WTC11 (cell line): ENCODE measurements around the gene PHAF1. TPM values are rescaled to one million over a fixed set of nuclear protein-coding genes. Genes with fewer than 3 reads are reported as not detected.

ENCODE experiments used
- ATAC-seq: fragments of 200-7000 bp; cut with Tn5 transposase; 2 replicates; pipeline ENCODE4 v1.10.0; 2021; ENCODE audit warnings: mild to moderate bottlenecking, moderate library complexity
- CTCF ChIA-PET: fragments of 300-600 bp; sonication (Branson Sonifier 250); formaldehyde crosslinking; loops from one replicate; lab custom pipeline; 2021; ENCODE audit warnings: antibody characterized with exemption; lab: Charles Lee
- POLR2A ChIA-PET: fragments of 350-600 bp; sonication (Branson Sonifier 250); formaldehyde crosslinking; loops from one replicate; lab custom pipeline; 2021; ENCODE audit warnings: antibody characterized with exemption; lab: Charles Lee
- DNase-seq: peaks from one replicate; pipeline ENCODE4 v3.0.0; 2021; ENCODE audit warnings: low spot score
- H3K27ac Mint-ChIP-seq: 2 replicates; pipeline ENCODE4 v1.8.0; 2021; ENCODE audit warnings: mixed read lengths
- H3K27me3 Mint-ChIP-seq: 2 replicates; pipeline ENCODE4 v1.8.0; 2021; ENCODE audit warnings: low read depth, mild to moderate bottlenecking, moderate library complexity, mixed read lengths
- H3K36me3 Mint-ChIP-seq: 2 replicates; pipeline ENCODE4 v1.8.0; 2021; ENCODE audit warnings: mixed read lengths
- H3K4me1 Mint-ChIP-seq: 2 replicates; pipeline ENCODE4 v1.8.0; 2022; ENCODE audit warnings: mixed read lengths
- H3K4me3 Mint-ChIP-seq: 2 replicates; pipeline ENCODE4 v1.8.0; 2021; ENCODE audit warnings: mild to moderate bottlenecking, moderate library complexity, mixed read lengths
- H3K9me3 Mint-ChIP-seq: 2 replicates; pipeline ENCODE4 v1.8.0; 2021; ENCODE audit warnings: mixed read lengths
- CBFB ChIP-seq: sonication (generic); formaldehyde crosslinking; IDR thresholded peaks from 2 replicates; pipeline ENCODE4 v1.8.1; 2022; ENCODE audit warnings: mild to moderate bottlenecking, low read depth, missing genetic modification reagents
- ETV6 ChIP-seq: sonication (generic); formaldehyde crosslinking; IDR thresholded peaks from 2 replicates; pipeline ENCODE4 v1.8.1; 2022; ENCODE audit warnings: mild to moderate bottlenecking, missing genetic modification reagents
- FOXP1 ChIP-seq: sonication (generic); formaldehyde crosslinking; IDR thresholded peaks from 2 replicates; pipeline ENCODE4 v1.8.0; 2022; ENCODE audit warnings: missing genetic modification reagents, mild to moderate bottlenecking, moderate library complexity, borderline replicate concordance
- GABPB1 ChIP-seq: sonication (generic); formaldehyde crosslinking; IDR thresholded peaks from 2 replicates; pipeline ENCODE4 v1.8.1; 2023; ENCODE audit warnings: mild to moderate bottlenecking, missing genetic modification reagents
- JAZF1 ChIP-seq: fragments of 250-450 bp; sonication (Bioruptor Pico); IDR thresholded peaks from 2 replicates; pipeline ENCODE4 v1.9.0; 2021; ENCODE audit warnings: moderate library complexity, mild to moderate bottlenecking, inconsistent platforms
- KAT7 ChIP-seq: sonication (generic); formaldehyde crosslinking; IDR thresholded peaks from 2 replicates; pipeline ENCODE4 v1.8.1; 2023; ENCODE audit warnings: missing genetic modification reagents, mild to moderate bottlenecking, borderline replicate concordance
- MYBL2 ChIP-seq: sonication (generic); formaldehyde crosslinking; IDR thresholded peaks from 2 replicates; pipeline ENCODE4 v1.8.1; 2023; ENCODE audit warnings: mild to moderate bottlenecking, moderate library complexity, missing genetic modification reagents
- PREB ChIP-seq: sonication (generic); formaldehyde crosslinking; IDR thresholded peaks from 2 replicates; pipeline ENCODE4 v1.8.1; 2022; ENCODE audit warnings: mild to moderate bottlenecking, missing genetic modification reagents, moderate library complexity, borderline replicate concordance
- TCF7 ChIP-seq: sonication (generic); formaldehyde crosslinking; IDR thresholded peaks from 2 replicates; pipeline ENCODE4 v1.8.0; 2022; ENCODE audit warnings: mild to moderate bottlenecking, low read depth, missing genetic modification reagents, moderate library complexity
- TEAD4 ChIP-seq: sonication (generic); formaldehyde crosslinking; IDR thresholded peaks from 2 replicates; pipeline ENCODE4 v1.8.0; 2022; ENCODE audit warnings: mild to moderate bottlenecking, missing genetic modification reagents
- ZNF232 ChIP-seq: sonication (generic); formaldehyde crosslinking; IDR thresholded peaks from 2 replicates; pipeline ENCODE4 v1.8.0; 2022; ENCODE audit warnings: mild to moderate bottlenecking, missing genetic modification reagents
- ZNF263 ChIP-seq: sonication (generic); formaldehyde crosslinking; IDR thresholded peaks from 2 replicates; pipeline ENCODE4 v1.8.1; 2022; ENCODE audit warnings: low read depth, mild to moderate bottlenecking, moderate library complexity, missing genetic modification reagents
- total RNA-seq: library from RNA; stranded (reverse); gene quantifications from 3 replicates; pipeline ENCODE4 v1.2.3, GENCODE V29; 2021
- TF ChIP-seq, protein P1 (sequence below): sonication (generic); formaldehyde crosslinking; conservative IDR thresholded peaks from 2 replicates; pipeline ENCODE4 v1.8.1; 2022; ENCODE audit warnings: mild to moderate bottlenecking, missing genetic modification reagents
- TF ChIP-seq, protein P2 (sequence below): fragments of 250-450 bp; sonication (Bioruptor Pico); IDR thresholded peaks from 2 replicates; pipeline ENCODE4 v1.9.0; 2021; ENCODE audit warnings: mild to moderate bottlenecking, borderline replicate concordance
- TF ChIP-seq, protein P3 (sequence below): sonication (generic); formaldehyde crosslinking; IDR thresholded peaks from 2 replicates; pipeline ENCODE4 v1.8.0; 2023; ENCODE audit warnings: mild to moderate bottlenecking, missing genetic modification reagents
- TF ChIP-seq, protein P4 (sequence below): fragments of 200-600 bp; IDR thresholded peaks from 2 replicates; pipeline ENCODE4 v1.8.0; 2022; ENCODE audit warnings: antibody characterized with exemption
- TF ChIP-seq, protein P5 (sequence below): sonication (generic); formaldehyde crosslinking; IDR thresholded peaks from 2 replicates; pipeline ENCODE4 v1.8.0; 2022; ENCODE audit warnings: mild to moderate bottlenecking, missing genetic modification reagents
- TF ChIP-seq, protein P6 (sequence below): sonication (generic); formaldehyde crosslinking; IDR thresholded peaks from 2 replicates; pipeline ENCODE4 v1.8.0; 2023; ENCODE audit warnings: missing genetic modification reagents, mild to moderate bottlenecking, borderline replicate concordance

The PHAF1 gene
- total RNA-seq, 1 experiment from 2014 or later, result 18.8 TPM

DNA sequence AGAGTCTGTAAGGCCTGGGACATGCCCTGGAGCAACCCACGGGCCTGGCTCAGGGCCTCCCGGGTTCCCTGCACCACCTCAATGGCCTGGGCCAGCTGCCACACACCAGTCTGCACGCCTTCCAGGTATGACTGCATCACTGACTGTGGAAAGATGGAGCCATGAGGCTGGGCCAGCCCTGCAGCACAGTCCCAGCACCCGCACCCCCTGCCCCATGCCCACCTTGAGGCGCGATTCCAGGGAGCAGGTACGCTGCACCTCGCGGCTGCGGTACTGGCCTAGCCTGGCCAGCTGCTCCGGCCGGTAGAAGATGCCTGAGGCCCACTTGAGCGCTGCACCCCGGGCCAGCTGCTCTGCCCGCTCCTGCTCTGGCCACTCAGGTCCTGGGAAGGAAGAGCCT lies 79.1 kb downstream of the PHAF1 start:
- Mint-ChIP-seq H3K9me3 (no peaks in the 10 kb centered on the region), H3K36me3 (peaks cover 5% of the 10 kb centered on the region; the same call in 1 of the 2 replicates), H3K4me1 (peaks cover 40% of the 10 kb centered on the region), H3K27me3 (peaks cover 29% of the 10 kb centered on the region), H3K27ac (no peak overlapping the region), H3K4me3 (no peak overlapping the region)
- ChIA-PET POLR2A (no interaction called here), CTCF (interaction anchor here (1.7 to 1.8 kb wide), 2 partner anchors 10 to 34 kb away, joined by 8 to 9 read pairs; partner anchors contain the start of gene ELMO3)
- no peak for TF ChIP-seq FOXP1 (CRISPR knock-in tag)
- TF ChIP-seq PREB (CRISPR knock-in tag), result no peak
- no peak for TF ChIP-seq ETV6
- no peak for TF ChIP-seq TCF7 (CRISPR knock-in tag)
- TF ChIP-seq MYBL2 (CRISPR knock-in tag), result no peak
- TF ChIP-seq KAT7 (CRISPR knock-in tag), result no peak
- TF ChIP-seq JAZF1 (CRISPR knock-in tag), result no peak
- TF ChIP-seq, protein P1, sequence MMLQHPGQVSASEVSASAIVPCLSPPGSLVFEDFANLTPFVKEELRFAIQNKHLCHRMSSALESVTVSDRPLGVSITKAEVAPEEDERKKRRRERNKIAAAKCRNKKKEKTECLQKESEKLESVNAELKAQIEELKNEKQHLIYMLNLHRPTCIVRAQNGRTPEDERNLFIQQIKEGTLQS (CRISPR knock-in tag), result no peak
- TF ChIP-seq CBFB (CRISPR knock-in tag), result no peak
- TF ChIP-seq, protein P2, sequence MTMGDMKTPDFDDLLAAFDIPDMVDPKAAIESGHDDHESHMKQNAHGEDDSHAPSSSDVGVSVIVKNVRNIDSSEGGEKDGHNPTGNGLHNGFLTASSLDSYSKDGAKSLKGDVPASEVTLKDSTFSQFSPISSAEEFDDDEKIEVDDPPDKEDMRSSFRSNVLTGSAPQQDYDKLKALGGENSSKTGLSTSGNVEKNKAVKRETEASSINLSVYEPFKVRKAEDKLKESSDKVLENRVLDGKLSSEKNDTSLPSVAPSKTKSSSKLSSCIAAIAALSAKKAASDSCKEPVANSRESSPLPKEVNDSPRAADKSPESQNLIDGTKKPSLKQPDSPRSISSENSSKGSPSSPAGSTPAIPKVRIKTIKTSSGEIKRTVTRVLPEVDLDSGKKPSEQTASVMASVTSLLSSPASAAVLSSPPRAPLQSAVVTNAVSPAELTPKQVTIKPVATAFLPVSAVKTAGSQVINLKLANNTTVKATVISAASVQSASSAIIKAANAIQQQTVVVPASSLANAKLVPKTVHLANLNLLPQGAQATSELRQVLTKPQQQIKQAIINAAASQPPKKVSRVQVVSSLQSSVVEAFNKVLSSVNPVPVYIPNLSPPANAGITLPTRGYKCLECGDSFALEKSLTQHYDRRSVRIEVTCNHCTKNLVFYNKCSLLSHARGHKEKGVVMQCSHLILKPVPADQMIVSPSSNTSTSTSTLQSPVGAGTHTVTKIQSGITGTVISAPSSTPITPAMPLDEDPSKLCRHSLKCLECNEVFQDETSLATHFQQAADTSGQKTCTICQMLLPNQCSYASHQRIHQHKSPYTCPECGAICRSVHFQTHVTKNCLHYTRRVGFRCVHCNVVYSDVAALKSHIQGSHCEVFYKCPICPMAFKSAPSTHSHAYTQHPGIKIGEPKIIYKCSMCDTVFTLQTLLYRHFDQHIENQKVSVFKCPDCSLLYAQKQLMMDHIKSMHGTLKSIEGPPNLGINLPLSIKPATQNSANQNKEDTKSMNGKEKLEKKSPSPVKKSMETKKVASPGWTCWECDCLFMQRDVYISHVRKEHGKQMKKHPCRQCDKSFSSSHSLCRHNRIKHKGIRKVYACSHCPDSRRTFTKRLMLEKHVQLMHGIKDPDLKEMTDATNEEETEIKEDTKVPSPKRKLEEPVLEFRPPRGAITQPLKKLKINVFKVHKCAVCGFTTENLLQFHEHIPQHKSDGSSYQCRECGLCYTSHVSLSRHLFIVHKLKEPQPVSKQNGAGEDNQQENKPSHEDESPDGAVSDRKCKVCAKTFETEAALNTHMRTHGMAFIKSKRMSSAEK (CRISPR knock-in tag), result no peak
- TF ChIP-seq GABPB1 (CRISPR knock-in tag), result no peak
- DNase-seq, result peak; percentile 9
- ATAC-seq, result no peak

DNA sequence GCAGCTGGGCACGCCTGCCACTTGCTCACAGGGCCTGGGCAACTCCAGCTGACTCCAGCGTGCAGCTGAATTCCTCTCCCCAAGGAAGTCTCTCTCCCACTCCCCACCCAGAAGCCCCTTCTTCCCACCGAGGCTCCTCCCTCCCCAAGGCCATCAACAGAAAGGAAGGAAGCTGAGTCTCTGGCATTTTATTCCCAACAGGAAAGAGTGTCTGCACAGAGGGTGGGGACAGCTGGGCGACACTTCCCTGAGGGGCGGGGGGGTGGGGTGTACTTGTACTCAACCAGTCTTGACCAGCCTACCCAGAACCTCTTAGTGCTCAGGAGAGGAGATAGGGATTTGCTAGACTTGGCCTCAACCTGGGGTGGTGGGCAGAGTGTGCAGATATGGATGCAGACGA lies 80.3 kb downstream of the PHAF1 start, which contains the start of gene EXOC3L1:
EXOC3L1 (minus strand) TSS at position 96 of the 400 bp plus-strand sequence. CDS start 460 bp downstream, outside the sequence.
- H3K27ac Mint-ChIP-seq, result no peak within 1 kb of the TSS
- CTCF ChIA-PET, result interaction anchor here (0.7 to 1.9 kb wide), 11 partner anchors 9 to 242 kb away, joined by 3 to 9 read pairs (median 4); partner anchors contain the start of genes CES3, ELMO3 and NOL3
- peaks cover 20% of the 10 kb centered on the region for H3K27me3 Mint-ChIP-seq
- H3K9me3 Mint-ChIP-seq, result no peaks in the 10 kb centered on the region
- peak within 1 kb of the TSS; percentile 41 for H3K4me3 Mint-ChIP-seq
- POLR2A ChIA-PET, result interaction anchor here (1.2 kb wide), 1 partner anchor 37 kb away, joined by 5 read pairs; the partner anchor contains the start of gene TMEM208
- DNase-seq (peak; percentile 29), ATAC-seq (no peak; the same call in 1 of the 2 replicates)
- peaks cover 14% of the 10 kb centered on the region; the same call in 1 of the 2 replicates for H3K36me3 Mint-ChIP-seq
- peaks cover 39% of the 10 kb centered on the region for H3K4me1 Mint-ChIP-seq
- TF ChIP-seq, protein P3, sequence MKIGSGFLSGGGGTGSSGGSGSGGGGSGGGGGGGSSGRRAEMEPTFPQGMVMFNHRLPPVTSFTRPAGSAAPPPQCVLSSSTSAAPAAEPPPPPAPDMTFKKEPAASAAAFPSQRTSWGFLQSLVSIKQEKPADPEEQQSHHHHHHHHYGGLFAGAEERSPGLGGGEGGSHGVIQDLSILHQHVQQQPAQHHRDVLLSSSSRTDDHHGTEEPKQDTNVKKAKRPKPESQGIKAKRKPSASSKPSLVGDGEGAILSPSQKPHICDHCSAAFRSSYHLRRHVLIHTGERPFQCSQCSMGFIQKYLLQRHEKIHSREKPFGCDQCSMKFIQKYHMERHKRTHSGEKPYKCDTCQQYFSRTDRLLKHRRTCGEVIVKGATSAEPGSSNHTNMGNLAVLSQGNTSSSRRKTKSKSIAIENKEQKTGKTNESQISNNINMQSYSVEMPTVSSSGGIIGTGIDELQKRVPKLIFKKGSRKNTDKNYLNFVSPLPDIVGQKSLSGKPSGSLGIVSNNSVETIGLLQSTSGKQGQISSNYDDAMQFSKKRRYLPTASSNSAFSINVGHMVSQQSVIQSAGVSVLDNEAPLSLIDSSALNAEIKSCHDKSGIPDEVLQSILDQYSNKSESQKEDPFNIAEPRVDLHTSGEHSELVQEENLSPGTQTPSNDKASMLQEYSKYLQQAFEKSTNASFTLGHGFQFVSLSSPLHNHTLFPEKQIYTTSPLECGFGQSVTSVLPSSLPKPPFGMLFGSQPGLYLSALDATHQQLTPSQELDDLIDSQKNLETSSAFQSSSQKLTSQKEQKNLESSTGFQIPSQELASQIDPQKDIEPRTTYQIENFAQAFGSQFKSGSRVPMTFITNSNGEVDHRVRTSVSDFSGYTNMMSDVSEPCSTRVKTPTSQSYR (CRISPR knock-in tag), result no peak
- no peak for TF ChIP-seq KAT7 (CRISPR knock-in tag)
- no peak for TF ChIP-seq ZNF263 (CRISPR knock-in tag)
- TF ChIP-seq, protein P4, sequence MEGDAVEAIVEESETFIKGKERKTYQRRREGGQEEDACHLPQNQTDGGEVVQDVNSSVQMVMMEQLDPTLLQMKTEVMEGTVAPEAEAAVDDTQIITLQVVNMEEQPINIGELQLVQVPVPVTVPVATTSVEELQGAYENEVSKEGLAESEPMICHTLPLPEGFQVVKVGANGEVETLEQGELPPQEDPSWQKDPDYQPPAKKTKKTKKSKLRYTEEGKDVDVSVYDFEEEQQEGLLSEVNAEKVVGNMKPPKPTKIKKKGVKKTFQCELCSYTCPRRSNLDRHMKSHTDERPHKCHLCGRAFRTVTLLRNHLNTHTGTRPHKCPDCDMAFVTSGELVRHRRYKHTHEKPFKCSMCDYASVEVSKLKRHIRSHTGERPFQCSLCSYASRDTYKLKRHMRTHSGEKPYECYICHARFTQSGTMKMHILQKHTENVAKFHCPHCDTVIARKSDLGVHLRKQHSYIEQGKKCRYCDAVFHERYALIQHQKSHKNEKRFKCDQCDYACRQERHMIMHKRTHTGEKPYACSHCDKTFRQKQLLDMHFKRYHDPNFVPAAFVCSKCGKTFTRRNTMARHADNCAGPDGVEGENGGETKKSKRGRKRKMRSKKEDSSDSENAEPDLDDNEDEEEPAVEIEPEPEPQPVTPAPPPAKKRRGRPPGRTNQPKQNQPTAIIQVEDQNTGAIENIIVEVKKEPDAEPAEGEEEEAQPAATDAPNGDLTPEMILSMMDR, result no peak
- no peak for TF ChIP-seq TEAD4 (CRISPR knock-in tag)
- TF ChIP-seq, protein P5, sequence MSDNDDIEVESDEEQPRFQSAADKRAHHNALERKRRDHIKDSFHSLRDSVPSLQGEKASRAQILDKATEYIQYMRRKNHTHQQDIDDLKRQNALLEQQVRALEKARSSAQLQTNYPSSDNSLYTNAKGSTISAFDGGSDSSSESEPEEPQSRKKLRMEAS (CRISPR knock-in tag), result no peak
- TF ChIP-seq ZNF232, result no peak
- no peak for TF ChIP-seq FOXP1 (CRISPR knock-in tag)
- TF ChIP-seq, protein P6, sequence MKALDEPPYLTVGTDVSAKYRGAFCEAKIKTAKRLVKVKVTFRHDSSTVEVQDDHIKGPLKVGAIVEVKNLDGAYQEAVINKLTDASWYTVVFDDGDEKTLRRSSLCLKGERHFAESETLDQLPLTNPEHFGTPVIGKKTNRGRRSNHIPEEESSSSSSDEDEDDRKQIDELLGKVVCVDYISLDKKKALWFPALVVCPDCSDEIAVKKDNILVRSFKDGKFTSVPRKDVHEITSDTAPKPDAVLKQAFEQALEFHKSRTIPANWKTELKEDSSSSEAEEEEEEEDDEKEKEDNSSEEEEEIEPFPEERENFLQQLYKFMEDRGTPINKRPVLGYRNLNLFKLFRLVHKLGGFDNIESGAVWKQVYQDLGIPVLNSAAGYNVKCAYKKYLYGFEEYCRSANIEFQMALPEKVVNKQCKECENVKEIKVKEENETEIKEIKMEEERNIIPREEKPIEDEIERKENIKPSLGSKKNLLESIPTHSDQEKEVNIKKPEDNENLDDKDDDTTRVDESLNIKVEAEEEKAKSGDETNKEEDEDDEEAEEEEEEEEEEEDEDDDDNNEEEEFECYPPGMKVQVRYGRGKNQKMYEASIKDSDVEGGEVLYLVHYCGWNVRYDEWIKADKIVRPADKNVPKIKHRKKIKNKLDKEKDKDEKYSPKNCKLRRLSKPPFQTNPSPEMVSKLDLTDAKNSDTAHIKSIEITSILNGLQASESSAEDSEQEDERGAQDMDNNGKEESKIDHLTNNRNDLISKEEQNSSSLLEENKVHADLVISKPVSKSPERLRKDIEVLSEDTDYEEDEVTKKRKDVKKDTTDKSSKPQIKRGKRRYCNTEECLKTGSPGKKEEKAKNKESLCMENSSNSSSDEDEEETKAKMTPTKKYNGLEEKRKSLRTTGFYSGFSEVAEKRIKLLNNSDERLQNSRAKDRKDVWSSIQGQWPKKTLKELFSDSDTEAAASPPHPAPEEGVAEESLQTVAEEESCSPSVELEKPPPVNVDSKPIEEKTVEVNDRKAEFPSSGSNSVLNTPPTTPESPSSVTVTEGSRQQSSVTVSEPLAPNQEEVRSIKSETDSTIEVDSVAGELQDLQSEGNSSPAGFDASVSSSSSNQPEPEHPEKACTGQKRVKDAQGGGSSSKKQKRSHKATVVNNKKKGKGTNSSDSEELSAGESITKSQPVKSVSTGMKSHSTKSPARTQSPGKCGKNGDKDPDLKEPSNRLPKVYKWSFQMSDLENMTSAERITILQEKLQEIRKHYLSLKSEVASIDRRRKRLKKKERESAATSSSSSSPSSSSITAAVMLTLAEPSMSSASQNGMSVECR (CRISPR knock-in tag), result no peak
